Measurements from ENCODE around the gene MC1R.

GRCh38 chr16:89924925-89925307, 6.3 kb downstream of the MC1R start:
- no peak for TF ChIP-seq CTCF (conservative IDR thresholded peaks at IDR 0.05; ENCODE audit: low read length)
- no peak for TF ChIP-seq EZH2phosphoT487 (IDR thresholded peaks at IDR 0.05; ENCODE audit: borderline replicate concordance, low read depth, low read length)

All from OCI-LY7 (cell line).